Activated CD8-positive, alpha-beta memory T cell treated with anti-CD3 and anti-CD28 coated beads for 4 hours (primary cell): ENCODE results near the gene FANCF.
"Not testable (repeated sequence)": the region's sequence is repeated elsewhere in the genome, so short reads cannot be mapped to it uniquely, and the experiment has no call there.

ENCODE experiments used
- DNase-seq, 2 donors: peaks; one replicate each; pipeline ENCODE4 v3.0.0-alpha.2; 2020; ENCODE audit warnings: low read depth in 2 of 2

Gene FANCF

GRCh38 chr11:22625448-22626287 lies at the start of gene FANCF:
TSS of gene FANCF (minus strand) at chr11:22625823. CDS start at chr11:22625810, 13 bp downstream.
- peak; percentile 91 for DNase-seq

- no peak for DNase-seq
Measured at GRCh38 chr11:22674470-22675439, 49.1 kb upstream of the FANCF start.

GRCh38 chr11:22671751-22672150 lies 46.1 kb upstream of the FANCF start:
- DNase-seq = no peak

- DNase-seq = no peak
Measured at GRCh38 chr11:22670830-22671229, 45.2 kb upstream of the FANCF start.

- no peak for DNase-seq
Measured at GRCh38 chr11:22669368-22669767, 43.7 kb upstream of the FANCF start.

GRCh38 chr11:22668005-22668796 lies 42.6 kb upstream of the FANCF start:
- no peak for DNase-seq

GRCh38 chr11:22666688-22667439 lies 41.2 kb upstream of the FANCF start:
- DNase-seq = no peak

- no peak for DNase-seq
Measured at GRCh38 chr11:22666325-22666687, 40.7 kb upstream of the FANCF start, which contains the start of gene GAS2. TSS of gene GAS2 (plus strand) at chr11:22666611. CDS start at chr11:22674870, 8,259 bp downstream.

- no peak for DNase-seq
Measured at GRCh38 chr11:22659783-22660182, 34.2 kb upstream of the FANCF start.

GRCh38 chr11:22657101-22657694 lies 31.6 kb upstream of the FANCF start:
- no peak for DNase-seq

GRCh38 chr11:22656130-22656529 lies 30.5 kb upstream of the FANCF start:
- no peak for DNase-seq

GRCh38 chr11:22652346-22652745 lies 26.7 kb upstream of the FANCF start:
- DNase-seq = not testable (repeated sequence)

GRCh38 chr11:22641559-22641958 lies 15.9 kb upstream of the FANCF start:
- no peak for DNase-seq

- DNase-seq = no peak
Measured at GRCh38 chr11:22640862-22641261, 15.2 kb upstream of the FANCF start.

- DNase-seq = no peak
Measured at GRCh38 chr11:22635689-22636088, 10.1 kb upstream of the FANCF start.

GRCh38 chr11:22634897-22635629 lies 9.4 kb upstream of the FANCF start:
- DNase-seq = no peak

GRCh38 chr11:22633354-22633902 lies 7.8 kb upstream of the FANCF start:
- DNase-seq = no peak

- DNase-seq = no peak
Measured at GRCh38 chr11:22627421-22627820, 1.8 kb upstream of the FANCF start.

- no peak for DNase-seq
Measured at GRCh38 chr11:22626573-22627239, 1.1 kb upstream of the FANCF start.
